Body of pancreas (tissue), 4 donors: ENCODE data around the gene CD8A. TPM values are rescaled to one million over a fixed set of nuclear protein-coding genes. Genes with fewer than 3 reads are reported as not detected.

Source experiments
- ATAC-seq: fragments of 150-250 bp; one replicate; pipeline ENCODE4 v1.9.1; 2016
- DNase-seq, 4 donors: peaks; one replicate each; pipeline ENCODE4 v3.0.0-alpha.2; 2019
- H3K27ac ChIP-seq, 4 donors: fragments of 200-600 bp; sonication (generic); 1 replicate in 3 of 4; 2 replicates in 1 of 4; pipeline versions ENCODE4 v1.5.1 to v1.6.1; 2016 to 2019; ENCODE audit warnings: mild to moderate bottlenecking in 1 of 4, mixed read lengths in 1 of 4, moderate library complexity in 1 of 4
- H3K27me3 ChIP-seq, 2 donors: fragments of 200-600 bp; sonication (generic); one replicate each; pipeline ENCODE4 v1.6.0; 2016; ENCODE audit warnings: mild to moderate bottlenecking in 1 of 2
- H3K36me3 ChIP-seq, 2 donors: fragments of 200-600 bp; sonication (generic); replicated peaks in 1 of 2; 2 replicates each; pipeline ENCODE4 v1.5.1; 2016; ENCODE audit warnings: low read depth in 2 of 2; ENCODE audit not compliant: insufficient read depth in 1 of 2
- H3K4me1 ChIP-seq: fragments of 200-600 bp; sonication (generic); one replicate; pipeline ENCODE4 v1.6.0; 2016
- H3K4me3 ChIP-seq, 2 donors: fragments of 200-600 bp; sonication (generic); 1 replicate in 1 of 2; 2 replicates in 1 of 2; pipeline ENCODE4 v1.5.1; 2016 to 2019
- H3K9me3 ChIP-seq, 3 donors: fragments of 200-600 bp; sonication (generic); 1 replicate in 2 of 3; 2 replicates in 1 of 3; pipeline ENCODE4 v1.5.1; 2016
- POLR2A ChIP-seq, 3 donors: fragments of 450-650 bp; IDR thresholded peaks; one replicate each; pipeline ENCODE4 v1.6.1; 2016; ENCODE audit warnings: antibody characterized with exemption in 3 of 3, mild to moderate bottlenecking in 2 of 3
- WGBS, 2 donors: methylation state at CpG; one replicate each; pipeline ENCODE4 v1.1.5; 2017; 5-methylcytosine and 5-hydroxymethylcytosine counted together
- intact Hi-C: fragments of 100-400 bp; cut with DNase I; formaldehyde crosslinking; loops from one replicate; pipeline ENCODE4 v1.15.1; 2023
- total RNA-seq, 2 donors: library from RNA; depleted of rRNA; stranded (reverse); fragments of >200 nt; gene quantifications; one replicate each; pipeline ENCODE4 v1.1.0, GENCODE V29; 2016
- TF ChIP-seq, protein P1 (sequence below), 7 experiments: fragments of 450-650 bp in 4 of 7; fragments of 200-600 bp in 3 of 7; sonication (generic) in 3 of 7; IDR thresholded peaks; one replicate each; pipeline ENCODE4 v1.5.1; 2016 to 2019; ENCODE audit warnings: antibody characterized with exemption in 7 of 7

The CD8A gene
- total RNA-seq, 2 donors from 2014 or later: 1.8 to 2.0 TPM

DNA sequence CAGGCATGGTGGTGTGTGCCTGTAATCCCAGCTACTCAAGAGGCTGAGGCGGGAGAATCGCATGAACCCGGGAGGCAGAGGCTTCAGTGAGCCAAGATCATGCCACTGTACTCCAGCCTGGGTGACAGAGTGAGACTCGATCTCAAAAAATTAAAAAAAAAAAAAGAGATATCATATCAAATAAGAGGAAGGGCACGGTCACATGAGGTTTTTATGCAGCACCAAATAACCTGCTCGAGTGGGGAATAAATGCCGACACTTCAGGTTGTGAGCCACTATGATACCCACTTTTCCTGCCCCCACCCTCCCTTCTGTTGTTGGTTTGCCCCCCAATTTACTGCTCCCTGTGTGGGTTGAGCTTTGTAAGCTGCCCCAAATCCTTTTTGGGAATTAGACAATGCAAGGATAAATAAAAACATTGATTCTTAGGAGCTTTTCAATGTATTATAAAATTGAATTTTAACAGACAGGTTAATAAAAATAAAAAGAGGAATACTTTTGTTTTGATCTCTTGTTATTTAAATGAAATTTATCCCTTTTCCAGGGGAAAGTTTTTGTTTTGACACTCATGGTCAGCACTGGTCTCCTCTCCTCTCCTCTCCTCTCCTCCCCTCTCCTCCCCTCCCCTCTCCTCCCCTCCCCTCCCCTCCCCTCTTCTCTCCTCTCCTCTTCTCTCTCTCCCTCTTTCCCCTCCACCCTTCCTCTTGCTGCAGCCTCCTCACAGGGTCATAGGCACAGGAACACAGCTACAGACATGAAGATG lies 41.8 kb upstream of the CD8A start:
- DNase-seq (no peak), ATAC-seq (no peak)
- no peak overlapping the region for H3K4me3 ChIP-seq
- H3K36me3 ChIP-seq: no peaks in the 10 kb centered on the region
- 66 to 74% methylated on average over 7 of the region's 7 CpGs for WGBS, 2 donors
- no peaks in the 10 kb centered on the region for H3K4me1 ChIP-seq
- no peak overlapping the region for H3K27ac ChIP-seq
- H3K9me3 ChIP-seq: no peaks in the 10 kb centered on the region
- H3K27me3 ChIP-seq: no peaks in the 10 kb centered on the region
- no peak for TF ChIP-seq POLR2A (IDR thresholded peaks at IDR 0.05)
- TF ChIP-seq, protein P1, sequence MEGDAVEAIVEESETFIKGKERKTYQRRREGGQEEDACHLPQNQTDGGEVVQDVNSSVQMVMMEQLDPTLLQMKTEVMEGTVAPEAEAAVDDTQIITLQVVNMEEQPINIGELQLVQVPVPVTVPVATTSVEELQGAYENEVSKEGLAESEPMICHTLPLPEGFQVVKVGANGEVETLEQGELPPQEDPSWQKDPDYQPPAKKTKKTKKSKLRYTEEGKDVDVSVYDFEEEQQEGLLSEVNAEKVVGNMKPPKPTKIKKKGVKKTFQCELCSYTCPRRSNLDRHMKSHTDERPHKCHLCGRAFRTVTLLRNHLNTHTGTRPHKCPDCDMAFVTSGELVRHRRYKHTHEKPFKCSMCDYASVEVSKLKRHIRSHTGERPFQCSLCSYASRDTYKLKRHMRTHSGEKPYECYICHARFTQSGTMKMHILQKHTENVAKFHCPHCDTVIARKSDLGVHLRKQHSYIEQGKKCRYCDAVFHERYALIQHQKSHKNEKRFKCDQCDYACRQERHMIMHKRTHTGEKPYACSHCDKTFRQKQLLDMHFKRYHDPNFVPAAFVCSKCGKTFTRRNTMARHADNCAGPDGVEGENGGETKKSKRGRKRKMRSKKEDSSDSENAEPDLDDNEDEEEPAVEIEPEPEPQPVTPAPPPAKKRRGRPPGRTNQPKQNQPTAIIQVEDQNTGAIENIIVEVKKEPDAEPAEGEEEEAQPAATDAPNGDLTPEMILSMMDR (IDR thresholded peaks at IDR 0.05): no peak
- intact Hi-C loops: no loop called here

DNA sequence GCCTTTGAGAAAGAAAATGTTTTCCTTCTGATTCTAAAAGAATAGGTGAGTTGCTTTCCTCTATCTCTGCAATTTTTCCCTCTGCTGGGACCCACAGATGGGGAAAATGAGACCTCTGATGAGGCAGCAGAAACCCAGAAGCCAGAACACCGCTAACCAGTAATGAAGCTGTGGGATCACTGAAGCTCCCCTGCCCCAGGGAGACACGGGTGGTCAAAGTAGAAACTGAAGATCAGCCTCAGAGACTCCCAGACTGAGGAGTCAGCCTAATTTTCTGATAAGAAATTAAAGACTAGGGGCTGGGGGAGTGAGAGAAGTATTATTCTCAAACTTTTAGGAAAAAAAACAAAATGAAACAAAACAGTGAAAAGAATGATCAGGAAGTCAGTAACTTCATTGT lies 40.8 kb upstream of the CD8A start:
- TF ChIP-seq, protein P1 (IDR thresholded peaks at IDR 0.05): no peak
- TF ChIP-seq POLR2A (IDR thresholded peaks at IDR 0.05): no peak
- H3K4me1 ChIP-seq: no peaks in the 10 kb centered on the region
- intact Hi-C loops: no loop called here
- ATAC-seq: no peak
- no peaks in the 10 kb centered on the region for H3K27me3 ChIP-seq
- WGBS, 2 donors: 44 to 49% methylated on average over 2 of the region's 2 CpGs
- no peak overlapping the region for H3K4me3 ChIP-seq
- H3K36me3 ChIP-seq: no peaks in the 10 kb centered on the region
- no peak for DNase-seq
- no peaks in the 10 kb centered on the region for H3K9me3 ChIP-seq
- H3K27ac ChIP-seq: no peak overlapping the region

DNA sequence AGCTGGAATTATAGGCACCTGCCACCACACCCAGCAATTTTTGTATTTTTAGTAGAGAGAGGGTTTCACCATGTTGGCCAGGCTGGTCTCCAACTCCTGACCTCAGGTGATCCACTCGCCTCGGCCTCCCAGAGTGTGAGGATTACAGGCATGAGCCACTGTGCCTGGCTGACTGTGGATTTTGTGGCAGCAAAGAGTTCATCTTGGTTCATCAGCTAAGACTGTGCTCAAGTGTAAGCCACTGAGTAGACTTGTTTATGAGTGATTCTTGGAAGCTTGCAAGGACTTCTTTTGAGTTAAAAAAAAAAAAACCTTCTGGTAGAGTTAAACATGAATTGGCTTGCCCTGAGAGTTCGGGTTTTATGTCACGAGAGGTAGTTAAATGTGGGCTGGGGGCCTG lies 36.2 kb upstream of the CD8A start:
- ATAC-seq: no peak
- Histone ChIP-seq H3K27ac (no peak overlapping the region), H3K27me3 (no peaks in the 10 kb centered on the region), H3K4me1 (no peaks in the 10 kb centered on the region), H3K36me3 (no peaks in the 10 kb centered on the region), H3K9me3 (no peaks in the 10 kb centered on the region), H3K4me3 (no peak overlapping the region)
- TF ChIP-seq POLR2A (IDR thresholded peaks at IDR 0.05): no peak
- TF ChIP-seq, protein P1 (IDR thresholded peaks at IDR 0.05): no peak
- DNase-seq: no peak
- 59 to 87% methylated on average over 3 to 4 of the region's 4 CpGs for whole genome bisulfite sequencing, 2 donors
- intact Hi-C loops: no loop called here

DNA sequence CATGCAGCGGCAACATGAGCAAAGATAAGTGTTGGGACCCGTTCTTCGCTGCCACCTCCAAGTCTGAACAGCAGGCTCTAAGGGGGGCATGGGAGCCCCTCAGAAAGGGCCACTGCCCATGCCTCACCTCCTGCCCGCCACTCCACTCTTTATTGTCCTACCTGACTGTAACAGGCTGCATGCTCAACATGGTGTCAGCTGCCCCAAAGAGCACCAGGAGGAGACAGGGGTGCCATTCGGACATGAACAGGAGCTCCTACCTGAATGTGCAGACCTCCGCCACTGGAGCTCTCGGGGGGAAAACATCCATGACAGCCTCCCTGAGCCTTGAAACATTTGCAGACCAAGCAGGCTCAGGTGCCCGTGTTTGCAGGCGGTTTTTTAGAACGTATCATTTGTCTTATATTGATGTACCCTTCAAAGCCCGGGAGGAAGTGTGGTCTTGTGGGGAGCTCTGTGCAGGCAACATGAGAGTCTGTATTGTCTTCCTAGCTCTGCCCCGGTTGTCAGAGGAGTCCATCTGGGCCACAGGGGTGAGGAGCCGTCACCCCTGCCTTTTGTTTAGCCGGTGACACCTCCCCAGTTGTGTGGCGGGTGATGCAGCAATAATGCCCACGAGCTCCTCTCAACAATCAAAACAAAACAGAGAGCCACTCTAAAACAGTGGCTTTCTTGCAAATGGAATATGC lies 35.1 kb upstream of the CD8A start:
- ATAC-seq: no peak
- intact Hi-C loops: no loop called here
- Histone ChIP-seq H3K36me3 (no peaks in the 10 kb centered on the region), H3K27me3 (no peaks in the 10 kb centered on the region), H3K4me1 (no peaks in the 10 kb centered on the region), H3K27ac (no peak overlapping the region), H3K9me3 (no peaks in the 10 kb centered on the region), H3K4me3 (no peak overlapping the region)
- TF ChIP-seq, protein P1 (IDR thresholded peaks at IDR 0.05): no peak
- peak in 1 of 3 donors; percentile 10 for TF ChIP-seq POLR2A (IDR thresholded peaks at IDR 0.05)
- DNase-seq: peak in 1 of 4 donors; percentile 24
- WGBS, 2 donors: 23 to 52% methylated on average over 5 to 16 of the region's 16 CpGs
